Pons (tissue), 1 donor: ENCODE results near the gene TLL2.

Experiments
- DNase-seq: peaks from one replicate; pipeline ENCODE4 v3.0.0-alpha.2; 2016; ENCODE audit warnings: low spot score

Gene TLL2

GRCh38 chr10:96390460-96390864 lies 123.3 kb downstream of the TLL2 start:
- DNase-seq: peak; percentile 71

GRCh38 chr10:96389785-96390184 lies 123.9 kb downstream of the TLL2 start:
- no peak for DNase-seq

GRCh38 chr10:96387601-96388000 lies 126.1 kb downstream of the TLL2 start:
- DNase-seq: no peak

GRCh38 chr10:96387161-96387560 lies 126.6 kb downstream of the TLL2 start:
- no peak for DNase-seq

- DNase-seq: no peak
Measured at GRCh38 chr10:96384506-96384905, 129.2 kb downstream of the TLL2 start.

DNA sequence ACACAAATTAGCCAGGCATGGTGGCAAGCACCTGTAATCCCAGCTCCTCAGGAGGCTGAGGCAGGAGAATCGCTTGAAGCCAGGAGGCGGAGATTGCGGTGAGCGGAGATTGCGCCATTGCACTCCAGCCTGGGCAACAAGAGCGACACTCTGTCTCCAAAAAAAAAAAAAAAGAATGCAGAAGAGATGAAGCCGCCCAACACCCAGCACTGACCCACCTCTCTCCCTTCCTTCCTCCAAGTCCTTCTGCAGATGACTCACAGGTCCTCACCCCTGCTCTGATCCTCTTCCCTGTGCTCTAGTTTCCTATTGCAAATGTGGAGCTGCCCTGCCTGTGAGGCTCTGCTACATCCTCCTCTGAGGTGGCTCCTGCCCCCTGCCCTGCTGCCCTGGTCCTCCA lies 132.9 kb downstream of the TLL2 start:
- no peak for DNase-seq

DNA sequence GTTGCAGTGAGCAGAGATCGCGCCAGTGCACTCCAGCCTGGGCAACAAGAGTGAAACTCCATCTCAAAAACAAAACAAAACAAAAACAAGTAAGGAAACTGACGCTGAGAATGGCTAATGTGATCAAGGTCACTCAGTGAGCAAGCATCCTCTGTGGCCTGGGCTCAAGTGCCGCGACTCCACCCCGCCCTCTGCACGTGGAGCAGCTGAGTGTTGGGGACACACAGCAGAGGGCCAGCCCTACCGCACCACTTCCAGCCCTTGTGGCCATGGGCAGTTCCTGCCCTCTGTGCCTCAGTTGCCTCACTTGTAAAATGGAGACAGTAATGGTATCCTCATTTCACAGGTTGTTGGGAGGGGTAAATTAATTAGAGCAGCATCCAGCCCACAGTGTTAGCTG lies 134.0 kb downstream of the TLL2 start:
- DNase-seq: no peak

DNA sequence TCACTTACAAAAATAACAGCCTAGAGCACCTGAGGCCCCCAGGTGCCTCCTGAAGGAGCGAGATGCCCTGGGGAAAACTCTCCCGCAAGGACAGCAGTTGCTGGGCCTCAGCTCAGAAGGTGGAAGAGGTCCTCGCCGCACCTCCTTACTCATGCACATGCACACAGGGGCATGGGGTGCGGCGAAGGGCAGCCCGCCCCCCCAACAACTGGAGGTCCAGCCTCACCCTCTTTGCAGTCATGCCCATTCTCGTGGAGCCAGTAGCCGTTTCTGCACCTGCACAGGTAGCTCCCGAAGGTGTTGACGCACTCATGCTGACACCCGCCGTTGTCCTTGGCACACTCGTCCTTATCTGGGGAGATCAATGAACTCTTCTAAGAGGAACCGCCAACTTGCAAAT lies 135.0 kb downstream of the TLL2 start:
- no peak for DNase-seq

- DNase-seq: no peak
Measured at GRCh38 chr10:96377816-96378294, 135.9 kb downstream of the TLL2 start.

- DNase-seq: no peak
Measured at GRCh38 chr10:96376483-96376882, 137.2 kb downstream of the TLL2 start.

- peak; percentile 94 for DNase-seq
Measured at GRCh38 chr10:96374985-96375830, 138.5 kb downstream of the TLL2 start.

GRCh38 chr10:96374639-96374984 lies 139.1 kb downstream of the TLL2 start:
- DNase-seq: no peak

GRCh38 chr10:96374004-96374403 lies 139.7 kb downstream of the TLL2 start:
- DNase-seq: no peak

DNA sequence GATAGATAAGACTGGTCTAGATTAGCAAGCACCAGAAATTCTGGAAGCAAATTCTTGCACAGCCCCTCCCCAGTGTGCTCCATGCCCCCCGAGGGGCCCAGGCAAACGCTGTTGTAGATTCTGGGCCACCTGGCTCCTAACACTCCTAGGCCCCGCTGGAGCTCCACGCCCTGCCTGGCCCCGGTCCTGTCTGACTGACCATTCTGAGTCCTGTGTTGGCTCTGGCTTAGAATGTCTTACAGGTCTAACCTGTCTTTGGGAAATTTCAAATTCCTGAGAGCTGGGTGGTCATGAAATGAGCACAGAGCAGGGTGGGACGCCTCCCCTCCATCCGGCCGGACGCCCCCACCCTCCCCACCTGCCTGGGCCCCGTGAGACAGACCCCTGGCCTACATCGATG lies 142.4 kb downstream of the TLL2 start:
- no peak for DNase-seq

DNA sequence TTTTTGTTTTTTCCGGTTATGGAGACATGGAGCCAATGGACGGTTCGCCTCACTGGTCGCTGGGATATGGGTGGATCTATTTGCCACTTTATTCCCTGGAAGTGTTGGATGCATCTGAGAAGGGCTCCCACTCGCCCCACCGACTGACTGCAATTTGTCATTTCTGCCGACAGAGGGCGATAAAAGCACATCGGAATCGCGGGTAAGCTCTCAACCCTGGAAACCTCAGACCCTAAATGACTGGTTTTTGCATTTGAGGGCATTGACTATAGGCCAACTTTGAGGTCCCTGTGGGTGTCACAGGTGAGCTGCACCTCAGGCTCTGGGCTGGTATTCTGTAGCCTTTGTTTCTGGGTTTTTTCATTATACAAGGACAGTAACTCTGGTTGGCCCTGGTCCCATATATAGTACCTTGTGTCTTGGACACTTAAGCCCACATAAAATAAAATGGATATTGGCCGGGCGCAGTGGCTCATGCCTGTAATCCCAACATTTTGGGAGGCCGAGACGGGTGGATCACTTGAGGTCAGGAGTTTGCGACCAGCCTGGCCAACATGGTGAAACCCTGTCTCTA lies 143.1 kb downstream of the TLL2 start:
- DNase-seq: peak; percentile 51

GRCh38 chr10:96369890-96370583 lies 143.7 kb downstream of the TLL2 start:
- DNase-seq: no peak

DNA sequence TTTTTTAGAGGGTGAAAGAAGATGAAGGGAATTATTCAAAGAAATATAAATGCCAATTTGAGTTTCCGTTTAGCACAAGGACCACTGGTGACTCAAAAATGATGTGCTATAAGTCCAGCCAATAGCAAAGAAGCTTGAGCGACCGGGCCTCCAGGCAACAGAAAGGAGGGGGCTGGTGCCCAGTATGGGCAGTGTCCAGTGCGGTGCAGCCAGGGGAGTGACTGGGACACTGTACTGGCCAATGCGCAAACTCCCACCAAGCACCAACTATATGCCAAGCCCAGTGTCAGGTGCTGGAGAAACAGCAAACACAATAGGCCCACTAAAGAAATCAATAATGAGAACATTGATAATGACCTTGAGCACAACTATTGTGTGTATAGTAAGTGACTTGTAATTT lies 144.8 kb downstream of the TLL2 start:
- no peak for DNase-seq

DNA sequence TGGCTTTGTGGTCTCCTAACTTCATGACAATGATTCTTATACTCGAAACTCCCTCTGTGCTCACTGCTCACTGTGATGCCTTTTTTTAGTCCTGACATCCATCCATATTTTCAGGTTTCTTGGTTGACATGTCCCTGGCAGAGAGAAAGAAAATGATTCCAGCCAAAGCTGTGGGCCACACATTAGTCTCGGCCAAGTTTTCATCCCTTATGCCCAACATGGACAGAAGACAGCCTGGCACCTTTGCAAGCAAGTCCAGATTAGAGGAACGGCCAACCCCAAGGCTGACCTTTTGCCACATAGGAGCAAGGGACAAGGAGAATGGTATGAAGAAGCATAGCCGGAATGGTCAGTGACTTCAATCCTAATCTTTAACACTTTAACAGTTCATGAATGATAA lies 146.3 kb downstream of the TLL2 start:
- no peak for DNase-seq

- no peak for DNase-seq
Measured at GRCh38 chr10:96366508-96366907, 147.2 kb downstream of the TLL2 start.

DNA sequence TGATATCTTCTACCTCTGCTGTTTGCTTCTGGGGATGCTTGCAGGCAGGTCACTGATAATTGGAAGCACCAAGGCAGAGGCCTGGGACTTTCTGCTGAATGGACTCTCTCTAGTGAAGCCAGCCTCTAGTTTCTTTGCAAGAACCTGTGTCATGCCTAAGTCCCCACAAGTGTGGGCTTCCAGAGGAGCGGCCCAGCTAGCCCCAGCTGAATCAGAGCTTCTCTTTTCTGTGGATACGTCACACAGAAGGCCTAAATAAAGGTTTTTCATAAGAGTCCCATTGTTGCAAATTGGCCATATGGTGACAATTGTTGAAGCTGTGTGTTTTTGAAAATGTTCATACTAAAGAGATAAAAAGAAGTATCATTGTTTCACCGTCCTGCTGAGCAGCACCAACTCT lies 148.2 kb downstream of the TLL2 start:
- peak; percentile 70 for DNase-seq

DNA sequence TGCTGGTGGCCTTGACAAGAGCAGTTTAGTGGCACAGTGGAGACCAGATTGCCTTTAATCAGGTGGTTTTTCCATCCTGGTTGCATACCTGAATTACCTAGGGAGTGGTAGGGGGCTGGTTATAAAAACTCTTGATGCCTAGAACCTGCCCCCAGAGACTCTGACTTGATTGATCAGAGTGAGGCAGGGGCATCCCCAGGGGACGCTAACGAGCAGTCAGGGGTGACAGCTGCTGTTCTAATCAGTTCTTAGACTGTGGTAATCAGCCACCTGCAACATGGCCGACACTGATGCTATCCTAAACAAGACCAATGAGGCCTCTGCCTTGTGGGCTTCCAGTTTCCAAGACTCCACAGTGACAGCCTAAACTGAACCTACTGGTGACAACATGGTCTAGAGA lies 153.0 kb downstream of the TLL2 start:
- DNase-seq: no peak

GRCh38 chr10:96360331-96360730 lies 153.4 kb downstream of the TLL2 start:
- no peak for DNase-seq

- DNase-seq: no peak
Measured at GRCh38 chr10:96359616-96360015, 154.1 kb downstream of the TLL2 start.
